ENCODE data around the gene SMOC2.

Gene SMOC2

GRCh38 chr6:168495133-168495532 lies 54.1 kb downstream of the SMOC2 start:
- no peak for DNase-seq (ENCODE audit: low read depth)
- H3K4me3 ChIP-seq (replicated peaks; ENCODE audit: low read depth, low read length), result no peak overlapping the region
- TF ChIP-seq CTCF (IDR thresholded peaks at IDR 0.05; ENCODE audit: low read length, missing control alignments), result no peak

DNA sequence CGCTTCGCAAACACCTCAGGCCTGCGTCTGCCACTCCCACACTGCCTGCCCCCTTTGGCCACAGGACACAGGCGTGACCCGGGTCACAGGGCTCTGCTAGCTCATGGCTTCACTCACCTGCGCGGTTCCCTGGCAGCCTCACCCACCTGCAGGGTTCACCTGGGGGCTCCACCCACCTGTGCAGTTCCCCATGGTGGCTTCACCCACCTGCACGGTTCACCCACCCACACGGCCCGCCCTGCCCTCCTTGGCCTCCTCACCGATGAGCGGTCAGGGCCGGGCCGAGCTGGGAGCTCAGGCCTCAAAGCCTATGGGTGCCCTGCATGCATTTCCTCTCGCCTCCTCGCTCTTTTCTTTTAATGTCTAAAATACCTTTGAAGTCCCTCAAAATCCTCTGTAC lies 54.7 kb downstream of the SMOC2 start:
- TF ChIP-seq CTCF (IDR thresholded peaks at IDR 0.05; ENCODE audit: low read length, missing control alignments), result no peak
- no peak for DNase-seq (ENCODE audit: low read depth)
- no peak overlapping the region for H3K4me3 ChIP-seq (replicated peaks; ENCODE audit: low read depth, low read length)

GRCh38 chr6:168496139-168496996 lies 55.4 kb downstream of the SMOC2 start:
- no peak overlapping the region for H3K4me3 ChIP-seq (replicated peaks; ENCODE audit: low read depth, low read length)
- DNase-seq (ENCODE audit: low read depth), result no peak
- no peak for TF ChIP-seq CTCF (IDR thresholded peaks at IDR 0.05; ENCODE audit: low read length, missing control alignments)

- DNase-seq (ENCODE audit: low read depth), result no peak
- no peak overlapping the region for H3K4me3 ChIP-seq (replicated peaks; ENCODE audit: low read depth, low read length)
- no peak for TF ChIP-seq CTCF (IDR thresholded peaks at IDR 0.05; ENCODE audit: low read length, missing control alignments)
These were observed 56.0 kb downstream of the SMOC2 start for GRCh38 chr6:168496997-168497331.

- no peak for TF ChIP-seq CTCF (IDR thresholded peaks at IDR 0.05; ENCODE audit: low read length, missing control alignments)
- no peak for DNase-seq (ENCODE audit: low read depth)
- no peak overlapping the region for H3K4me3 ChIP-seq (replicated peaks; ENCODE audit: low read depth, low read length)
These were observed 56.4 kb downstream of the SMOC2 start for GRCh38 chr6:168497381-168497780.

- no peak for TF ChIP-seq CTCF (IDR thresholded peaks at IDR 0.05; ENCODE audit: low read length, missing control alignments)
- DNase-seq (ENCODE audit: low read depth), result no peak
- no peak overlapping the region for H3K4me3 ChIP-seq (replicated peaks; ENCODE audit: low read depth, low read length)
These were observed 57.3 kb downstream of the SMOC2 start for GRCh38 chr6:168498161-168498843.

Data from fibroblast of pulmonary artery (primary cell).